Measurements from ENCODE around the gene PTTG1IP. TPM values are rescaled to one million over a fixed set of nuclear protein-coding genes. Genes with fewer than 3 reads are reported as not detected.

PTTG1IP gene
- total and polyA plus RNA-seq, 2 of the 13 experiments (the other 11 are each of a cell fraction or from before 2014, with no cell fraction given): 161 to 700 TPM

- Histone ChIP-seq H3K4me3 (replicated peaks in 1 of 3; ENCODE audit: insufficient read depth in 1 of 3, low read depth in 2 of 3, low read length in 3 of 3) (no peak overlapping the region), H4K20me1 (ENCODE audit: insufficient read depth, low read length) (no peaks in the 10 kb centered on the region), H3K79me2 (ENCODE audit: insufficient read depth, low read length) (no peaks in the 10 kb centered on the region), H3K9ac (ENCODE audit: insufficient read depth, low read depth, low read length) (no peak overlapping the region), H3K27ac (ENCODE audit: extremely low read length, insufficient read depth, low read length) (no peak overlapping the region), H3K27me3 (ENCODE audit: control insufficient read depth in 1 of 2, insufficient read depth in 2 of 2, low read length in 2 of 2) (peaks cover 3 to 7% of the 10 kb centered on the region in 2 experiments; a peak in 2 of 5 replicates), H3K9me3 (ENCODE audit: low read length) (no peaks in the 10 kb centered on the region), H3K4me1 (ENCODE audit: insufficient read depth, low read length) (peaks cover 74% of the 10 kb centered on the region), H2AFZ (ENCODE audit: low read length) (no peak overlapping the region), H3K36me3 (replicated peaks in 1 of 2; ENCODE audit: control insufficient read depth in 1 of 2, insufficient read depth in 2 of 2, low read length in 2 of 2) (no peaks in the 10 kb centered on the region), H3K4me2 (ENCODE audit: low read depth, low read length) (no peak overlapping the region)
- no peak for ATAC-seq
- FAIRE-seq: no peak
- no peak for DNase-seq (ENCODE audit: low spot score)
- intact Hi-C loops (cut with micrococcal nuclease; ENCODE audit: unreplicated experiment) (loop anchor here (1.0 to 5.0 kb wide), 2 partner anchors 15 to 90 kb away; partner anchors contain the start of gene UBE2G2), in situ Hi-C loops (cut with HindIII; ENCODE audit: extremely low pct_ligation_motif_present, low pct_unique_long_range_greater_than_20kb) (no loop called here)
- BruUV-seq (replicated peaks): no TSS peak
- TF ChIP-seq NR1H2 (CRISPR knock-in tag; IDR thresholded peaks at IDR 0.05; ENCODE audit: borderline replicate concordance, low read depth) (no peak), ZSCAN22 (CRISPR knock-in tag; IDR thresholded peaks at IDR 0.05) (no peak), NCOR1 (IDR thresholded peaks at IDR 0.05; ENCODE audit: borderline replicate concordance, low read length) (no peak), EP300 (IDR thresholded peaks at IDR 0.05; ENCODE audit: low read depth in 2 of 2, low read length in 2 of 2) (no peak), EP300 (CRISPR knock-in tag; IDR thresholded peaks at IDR 0.05; ENCODE audit: borderline replicate concordance) (no peak), RCOR2 (CRISPR knock-in tag; IDR thresholded peaks at IDR 0.05) (no peak), GLMP (CRISPR knock-in tag; IDR thresholded peaks at IDR 0.05; ENCODE audit: borderline replicate concordance) (no peak), SNAI1 (CRISPR knock-in tag; IDR thresholded peaks at IDR 0.05; ENCODE audit: borderline replicate concordance) (no peak), ZNF282 (IDR thresholded peaks at IDR 0.05; ENCODE audit: partially characterized antibody) (no peak)
- TF ChIP-seq, protein P1, sequence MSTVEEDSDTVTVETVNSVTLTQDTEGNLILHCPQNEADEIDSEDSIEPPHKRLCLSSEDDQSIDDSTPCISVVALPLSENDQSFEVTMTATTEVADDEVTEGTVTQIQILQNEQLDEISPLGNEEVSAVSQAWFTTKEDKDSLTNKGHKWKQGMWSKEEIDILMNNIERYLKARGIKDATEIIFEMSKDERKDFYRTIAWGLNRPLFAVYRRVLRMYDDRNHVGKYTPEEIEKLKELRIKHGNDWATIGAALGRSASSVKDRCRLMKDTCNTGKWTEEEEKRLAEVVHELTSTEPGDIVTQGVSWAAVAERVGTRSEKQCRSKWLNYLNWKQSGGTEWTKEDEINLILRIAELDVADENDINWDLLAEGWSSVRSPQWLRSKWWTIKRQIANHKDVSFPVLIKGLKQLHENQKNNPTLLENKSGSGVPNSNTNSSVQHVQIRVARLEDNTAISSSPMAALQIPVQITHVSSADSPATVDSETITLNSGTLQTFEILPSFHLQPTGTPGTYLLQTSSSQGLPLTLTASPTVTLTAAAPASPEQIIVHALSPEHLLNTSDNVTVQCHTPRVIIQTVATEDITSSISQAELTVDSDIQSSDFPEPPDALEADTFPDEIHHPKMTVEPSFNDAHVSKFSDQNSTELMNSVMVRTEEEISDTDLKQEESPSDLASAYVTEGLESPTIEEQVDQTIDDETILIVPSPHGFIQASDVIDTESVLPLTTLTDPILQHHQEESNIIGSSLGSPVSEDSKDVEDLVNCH (CRISPR knock-in tag; IDR thresholded peaks at IDR 0.05): no peak
- CTCF ChIA-PET (ENCODE audit: low intra/inter-chr PET ratio, low total read pairs): interaction anchor here (1.2 to 1.5 kb wide), 3 partner anchors 18 to 41 kb away, joined by 3 to 8 read pairs (median 6); no protein-coding TSS in a partner anchor
- POLR2A ChIA-PET: interaction anchor here (0.9 kb wide), 1 partner anchor 20 kb away, joined by 3 read pairs; no protein-coding TSS in a partner anchor
- 84% methylated on average over 18 of the region's 19 CpGs for WGBS (ENCODE audit: low lambda C conversion rate)
Observed at GRCh38 chr21:44892095-44892494, 18.6 kb upstream of the PTTG1IP start.

All from HepG2 (cell line).